OCI-LY3 (cell line): ENCODE results near the gene ME3.
"Not testable (repeated sequence)": the region's sequence is repeated elsewhere in the genome, so short reads cannot be mapped to it uniquely, and the experiment has no call there.

Source experiments
- CTCF ChIP-seq: fragments of 200-600, 300-600 bp; sonication (generic); IDR thresholded peaks from 2 replicates; pipeline ENCODE4 v1.5.1; 2014; ENCODE audit warnings: antibody characterized with exemption, low read length, low read depth
- EZH2phosphoT487 ChIP-seq: fragments of 200-600 bp; shearing (Covaris generic); IDR thresholded peaks from 2 replicates; pipeline ENCODE4 v1.6.1; 2018; ENCODE audit warnings: antibody characterized with exemption, mixed run types, low read depth

GRCh38 chr11:86541299-86541698 lies 131.1 kb downstream of the ME3 start:
- TF ChIP-seq CTCF, EZH2phosphoT487: not testable (repeated sequence)
